ENCODE results near the gene PIP5K1C. TPM values are rescaled to one million over a fixed set of nuclear protein-coding genes. Genes with fewer than 3 reads are reported as not detected.
A peak's percentile ranks its signal among the peaks of the same experiment; 100 is the strongest.

The PIP5K1C gene
- total and polyA plus RNA-seq, 9 of the 15 experiments (the other 6 are each of a cell fraction or from before 2014, with no cell fraction given) = 0.38 to 22.1 (median 4.1) TPM

DNA sequence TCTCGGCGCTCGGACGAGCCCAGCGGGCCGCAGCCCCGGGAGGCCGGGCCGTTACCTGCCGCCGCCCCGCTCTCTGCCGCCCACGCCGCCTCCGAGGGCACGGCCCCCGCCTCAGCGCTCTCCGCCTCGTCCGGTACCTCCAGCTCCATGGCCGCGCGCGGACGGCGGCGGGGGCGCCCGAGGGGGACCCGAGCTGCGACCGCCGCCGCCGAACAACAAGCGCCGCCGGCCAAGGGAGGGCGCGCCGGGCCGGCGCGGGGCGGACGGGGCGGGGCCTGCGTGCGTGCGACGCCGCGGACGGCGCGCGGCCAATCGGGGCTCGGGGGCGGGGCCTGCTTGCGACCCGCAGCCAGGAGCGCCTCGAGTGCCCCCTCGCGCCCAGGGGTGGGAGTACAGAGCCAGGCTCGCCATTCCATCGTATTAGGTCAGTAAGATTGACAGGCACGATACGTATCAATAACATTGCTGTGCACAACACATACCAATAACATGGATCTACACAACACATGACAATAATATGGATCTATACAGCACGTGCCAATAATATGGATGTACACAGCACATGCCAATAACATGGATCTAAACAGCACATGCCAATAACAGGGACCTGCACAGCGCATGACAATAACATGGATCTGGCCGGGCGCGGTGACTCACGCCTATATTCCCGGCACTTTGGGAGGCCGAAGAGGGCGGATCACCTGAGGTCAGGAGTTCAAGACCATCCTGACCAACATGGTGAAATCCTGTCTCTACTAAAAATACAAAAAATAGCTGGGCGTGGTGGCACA is at the start of gene PIP5K1C (continued):
- TF ChIP-seq, protein P1, sequence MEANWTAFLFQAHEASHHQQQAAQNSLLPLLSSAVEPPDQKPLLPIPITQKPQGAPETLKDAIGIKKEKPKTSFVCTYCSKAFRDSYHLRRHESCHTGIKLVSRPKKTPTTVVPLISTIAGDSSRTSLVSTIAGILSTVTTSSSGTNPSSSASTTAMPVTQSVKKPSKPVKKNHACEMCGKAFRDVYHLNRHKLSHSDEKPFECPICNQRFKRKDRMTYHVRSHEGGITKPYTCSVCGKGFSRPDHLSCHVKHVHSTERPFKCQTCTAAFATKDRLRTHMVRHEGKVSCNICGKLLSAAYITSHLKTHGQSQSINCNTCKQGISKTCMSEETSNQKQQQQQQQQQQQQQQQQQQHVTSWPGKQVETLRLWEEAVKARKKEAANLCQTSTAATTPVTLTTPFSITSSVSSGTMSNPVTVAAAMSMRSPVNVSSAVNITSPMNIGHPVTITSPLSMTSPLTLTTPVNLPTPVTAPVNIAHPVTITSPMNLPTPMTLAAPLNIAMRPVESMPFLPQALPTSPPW (CRISPR knock-in tag; IDR thresholded peaks at IDR 0.05) = peak; percentile 74
- no peak for TF ChIP-seq MTA2 (IDR thresholded peaks at IDR 0.05; ENCODE audit: low read depth)
- TF ChIP-seq, protein P2, sequence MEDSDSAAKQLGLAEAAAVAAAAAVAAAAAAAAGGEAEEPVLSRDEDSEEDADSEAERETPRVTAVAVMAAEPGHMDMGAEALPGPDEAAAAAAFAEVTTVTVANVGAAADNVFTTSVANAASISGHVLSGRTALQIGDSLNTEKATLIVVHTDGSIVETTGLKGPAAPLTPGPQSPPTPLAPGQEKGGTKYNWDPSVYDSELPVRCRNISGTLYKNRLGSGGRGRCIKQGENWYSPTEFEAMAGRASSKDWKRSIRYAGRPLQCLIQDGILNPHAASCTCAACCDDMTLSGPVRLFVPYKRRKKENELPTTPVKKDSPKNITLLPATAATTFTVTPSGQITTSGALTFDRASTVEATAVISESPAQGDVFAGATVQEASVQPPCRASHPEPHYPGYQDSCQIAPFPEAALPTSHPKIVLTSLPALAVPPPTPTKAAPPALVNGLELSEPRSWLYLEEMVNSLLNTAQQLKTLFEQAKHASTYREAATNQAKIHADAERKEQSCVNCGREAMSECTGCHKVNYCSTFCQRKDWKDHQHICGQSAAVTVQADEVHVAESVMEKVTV (CRISPR knock-in tag; IDR thresholded peaks at IDR 0.05) = peak; percentile 73
- no peak for TF ChIP-seq TGIF2 (CRISPR knock-in tag; IDR thresholded peaks at IDR 0.05)
- peak; percentile 77 for TF ChIP-seq POLR2G (IDR thresholded peaks at IDR 0.05; ENCODE audit: low read depth, low read length)
- TF ChIP-seq RBFOX2 (IDR thresholded peaks at IDR 0.05; ENCODE audit: low read depth, low read length) = peak; percentile 57; the same call in 1 of the 2 replicates
- TF ChIP-seq HDAC1 (IDR thresholded peaks at IDR 0.05) = peak in 1 of 2 experiments; percentile 41; a peak in 1 of 4 replicates
- TF ChIP-seq NCOA6 (IDR thresholded peaks at IDR 0.05) = no peak
- TF ChIP-seq GATAD2B (IDR thresholded peaks at IDR 0.05; ENCODE audit: borderline replicate concordance) = 0 out of 2 replicates have a peak, but pooled peaks have one; percentile 74
- TF ChIP-seq CREM (IDR thresholded peaks at IDR 0.05; ENCODE audit: low read depth) = peak; percentile 67
- peak; percentile 28; the same call in 1 of the 2 replicates for TF ChIP-seq GABPB1 (CRISPR knock-in tag; IDR thresholded peaks at IDR 0.05)
- 0 out of 2 replicates have a peak, but pooled peaks have one; percentile 29 for TF ChIP-seq ZNF217 (CRISPR knock-in tag; IDR thresholded peaks at IDR 0.05)
- peak; percentile 32; the same call in 1 of the 2 replicates for TF ChIP-seq MTA1 (IDR thresholded peaks at IDR 0.05; ENCODE audit: borderline replicate concordance)
- TF ChIP-seq DPF2 (IDR thresholded peaks at IDR 0.05) = peak; percentile 54; the same call in 1 of the 2 replicates
- peak; percentile 70 for TF ChIP-seq SP1 (CRISPR knock-in tag; IDR thresholded peaks at IDR 0.05)
- peak; percentile 87 for TF ChIP-seq ATF3 (IDR thresholded peaks at IDR 0.05)
- no peak for TF ChIP-seq ATF3 (CRISPR knock-in tag; conservative IDR thresholded peaks at IDR 0.05)
- peak; percentile 76 for TF ChIP-seq ADNP (tag; IDR thresholded peaks at IDR 0.05)
- TF ChIP-seq, protein P3, sequence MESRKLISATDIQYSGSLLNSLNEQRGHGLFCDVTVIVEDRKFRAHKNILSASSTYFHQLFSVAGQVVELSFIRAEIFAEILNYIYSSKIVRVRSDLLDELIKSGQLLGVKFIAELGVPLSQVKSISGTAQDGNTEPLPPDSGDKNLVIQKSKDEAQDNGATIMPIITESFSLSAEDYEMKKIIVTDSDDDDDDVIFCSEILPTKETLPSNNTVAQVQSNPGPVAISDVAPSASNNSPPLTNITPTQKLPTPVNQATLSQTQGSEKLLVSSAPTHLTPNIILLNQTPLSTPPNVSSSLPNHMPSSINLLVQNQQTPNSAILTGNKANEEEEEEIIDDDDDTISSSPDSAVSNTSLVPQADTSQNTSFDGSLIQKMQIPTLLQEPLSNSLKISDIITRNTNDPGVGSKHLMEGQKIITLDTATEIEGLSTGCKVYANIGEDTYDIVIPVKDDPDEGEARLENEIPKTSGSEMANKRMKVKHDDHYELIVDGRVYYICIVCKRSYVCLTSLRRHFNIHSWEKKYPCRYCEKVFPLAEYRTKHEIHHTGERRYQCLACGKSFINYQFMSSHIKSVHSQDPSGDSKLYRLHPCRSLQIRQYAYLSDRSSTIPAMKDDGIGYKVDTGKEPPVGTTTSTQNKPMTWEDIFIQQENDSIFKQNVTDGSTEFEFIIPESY (CRISPR knock-in tag; IDR thresholded peaks at IDR 0.05) = peak; percentile 44; the same call in 1 of the 2 replicates
- TF ChIP-seq, protein P4, sequence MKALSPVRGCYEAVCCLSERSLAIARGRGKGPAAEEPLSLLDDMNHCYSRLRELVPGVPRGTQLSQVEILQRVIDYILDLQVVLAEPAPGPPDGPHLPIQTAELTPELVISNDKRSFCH (CRISPR knock-in tag; IDR thresholded peaks at IDR 0.05) = no peak
- TF ChIP-seq, protein P4 (tag; IDR thresholded peaks at IDR 0.05) = 0 out of 2 replicates have a peak, but pooled peaks have one; percentile 46
